Measurements from ENCODE around the gene ZNFX1.

DNA sequence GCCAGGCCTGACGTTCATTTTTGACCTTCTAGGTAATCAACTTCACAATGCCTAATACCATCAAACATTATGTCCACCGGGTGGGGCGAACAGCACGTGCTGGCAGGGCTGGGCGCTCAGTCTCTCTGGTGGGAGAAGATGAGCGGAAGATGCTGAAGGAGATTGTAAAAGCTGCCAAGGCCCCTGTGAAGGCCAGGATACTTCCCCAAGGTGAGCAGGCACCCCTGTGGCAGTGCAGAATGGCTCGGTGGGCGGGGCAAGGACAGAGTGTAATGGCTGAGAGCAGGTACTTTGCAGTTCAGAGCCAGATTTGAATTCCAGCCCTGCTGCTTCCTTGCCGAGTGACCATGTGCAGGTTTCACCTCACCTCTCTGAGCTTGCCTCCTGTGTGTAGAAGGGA is 41.6 kb downstream of the ZNFX1 start:
- TF ChIP-seq, protein P1, sequence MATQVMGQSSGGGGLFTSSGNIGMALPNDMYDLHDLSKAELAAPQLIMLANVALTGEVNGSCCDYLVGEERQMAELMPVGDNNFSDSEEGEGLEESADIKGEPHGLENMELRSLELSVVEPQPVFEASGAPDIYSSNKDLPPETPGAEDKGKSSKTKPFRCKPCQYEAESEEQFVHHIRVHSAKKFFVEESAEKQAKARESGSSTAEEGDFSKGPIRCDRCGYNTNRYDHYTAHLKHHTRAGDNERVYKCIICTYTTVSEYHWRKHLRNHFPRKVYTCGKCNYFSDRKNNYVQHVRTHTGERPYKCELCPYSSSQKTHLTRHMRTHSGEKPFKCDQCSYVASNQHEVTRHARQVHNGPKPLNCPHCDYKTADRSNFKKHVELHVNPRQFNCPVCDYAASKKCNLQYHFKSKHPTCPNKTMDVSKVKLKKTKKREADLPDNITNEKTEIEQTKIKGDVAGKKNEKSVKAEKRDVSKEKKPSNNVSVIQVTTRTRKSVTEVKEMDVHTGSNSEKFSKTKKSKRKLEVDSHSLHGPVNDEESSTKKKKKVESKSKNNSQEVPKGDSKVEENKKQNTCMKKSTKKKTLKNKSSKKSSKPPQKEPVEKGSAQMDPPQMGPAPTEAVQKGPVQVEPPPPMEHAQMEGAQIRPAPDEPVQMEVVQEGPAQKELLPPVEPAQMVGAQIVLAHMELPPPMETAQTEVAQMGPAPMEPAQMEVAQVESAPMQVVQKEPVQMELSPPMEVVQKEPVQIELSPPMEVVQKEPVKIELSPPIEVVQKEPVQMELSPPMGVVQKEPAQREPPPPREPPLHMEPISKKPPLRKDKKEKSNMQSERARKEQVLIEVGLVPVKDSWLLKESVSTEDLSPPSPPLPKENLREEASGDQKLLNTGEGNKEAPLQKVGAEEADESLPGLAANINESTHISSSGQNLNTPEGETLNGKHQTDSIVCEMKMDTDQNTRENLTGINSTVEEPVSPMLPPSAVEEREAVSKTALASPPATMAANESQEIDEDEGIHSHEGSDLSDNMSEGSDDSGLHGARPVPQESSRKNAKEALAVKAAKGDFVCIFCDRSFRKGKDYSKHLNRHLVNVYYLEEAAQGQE (IDR thresholded peaks at IDR 0.05; ENCODE audit: low read depth, low read length) = no peak
- TF ChIP-seq FOXM1 (IDR thresholded peaks at IDR 0.05; ENCODE audit: low read depth) (no peak), TEAD4 (IDR thresholded peaks at IDR 0.05; ENCODE audit: borderline replicate concordance, insufficient read depth) (no peak), GATA2 (CRISPR knock-in tag; IDR thresholded peaks at IDR 0.05) (no peak), RCOR1 (IDR thresholded peaks at IDR 0.05; ENCODE audit: low read length) (no peak)
- TF ChIP-seq, protein P2, sequence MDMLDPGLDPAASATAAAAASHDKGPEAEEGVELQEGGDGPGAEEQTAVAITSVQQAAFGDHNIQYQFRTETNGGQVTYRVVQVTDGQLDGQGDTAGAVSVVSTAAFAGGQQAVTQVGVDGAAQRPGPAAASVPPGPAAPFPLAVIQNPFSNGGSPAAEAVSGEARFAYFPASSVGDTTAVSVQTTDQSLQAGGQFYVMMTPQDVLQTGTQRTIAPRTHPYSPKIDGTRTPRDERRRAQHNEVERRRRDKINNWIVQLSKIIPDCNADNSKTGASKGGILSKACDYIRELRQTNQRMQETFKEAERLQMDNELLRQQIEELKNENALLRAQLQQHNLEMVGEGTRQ (IDR thresholded peaks at IDR 0.05; ENCODE audit: borderline replicate concordance, low read depth, low read length) = no peak
- TF ChIP-seq, protein P3, sequence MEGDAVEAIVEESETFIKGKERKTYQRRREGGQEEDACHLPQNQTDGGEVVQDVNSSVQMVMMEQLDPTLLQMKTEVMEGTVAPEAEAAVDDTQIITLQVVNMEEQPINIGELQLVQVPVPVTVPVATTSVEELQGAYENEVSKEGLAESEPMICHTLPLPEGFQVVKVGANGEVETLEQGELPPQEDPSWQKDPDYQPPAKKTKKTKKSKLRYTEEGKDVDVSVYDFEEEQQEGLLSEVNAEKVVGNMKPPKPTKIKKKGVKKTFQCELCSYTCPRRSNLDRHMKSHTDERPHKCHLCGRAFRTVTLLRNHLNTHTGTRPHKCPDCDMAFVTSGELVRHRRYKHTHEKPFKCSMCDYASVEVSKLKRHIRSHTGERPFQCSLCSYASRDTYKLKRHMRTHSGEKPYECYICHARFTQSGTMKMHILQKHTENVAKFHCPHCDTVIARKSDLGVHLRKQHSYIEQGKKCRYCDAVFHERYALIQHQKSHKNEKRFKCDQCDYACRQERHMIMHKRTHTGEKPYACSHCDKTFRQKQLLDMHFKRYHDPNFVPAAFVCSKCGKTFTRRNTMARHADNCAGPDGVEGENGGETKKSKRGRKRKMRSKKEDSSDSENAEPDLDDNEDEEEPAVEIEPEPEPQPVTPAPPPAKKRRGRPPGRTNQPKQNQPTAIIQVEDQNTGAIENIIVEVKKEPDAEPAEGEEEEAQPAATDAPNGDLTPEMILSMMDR (IDR thresholded peaks at IDR 0.05) = no peak
- TF ChIP-seq, protein P4, sequence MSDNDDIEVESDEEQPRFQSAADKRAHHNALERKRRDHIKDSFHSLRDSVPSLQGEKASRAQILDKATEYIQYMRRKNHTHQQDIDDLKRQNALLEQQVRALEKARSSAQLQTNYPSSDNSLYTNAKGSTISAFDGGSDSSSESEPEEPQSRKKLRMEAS (IDR thresholded peaks at IDR 0.05; ENCODE audit: low read depth) = no peak
